ENCODE measurements around the gene GIPC1.

- TF ChIP-seq EZH2 (IDR thresholded peaks at IDR 0.05; ENCODE audit: insufficient read depth, poor library complexity, severe bottlenecking) = no peak
- TF ChIP-seq EZH2phosphoT487 (IDR thresholded peaks at IDR 0.05; ENCODE audit: insufficient read depth, low read depth) = no peak
Measured at GRCh38 chr19:14476673-14477401, 19.1 kb downstream of the GIPC1 start.
